Measurements from ENCODE around the gene TIMM22. TPM values are rescaled to one million over a fixed set of nuclear protein-coding genes. Genes with fewer than 3 reads are reported as not detected.

The TIMM22 gene
- total and polyA plus RNA-seq, 2 donors (not counting 3 experiments of a cell fraction or from before 2014, with no cell fraction given), result 19.0 to 19.6 TPM

GRCh38 chr17:962670-963069 is 34.3 kb upstream of the TIMM22 start:
- dilution Hi-C loops (cut with MboI; ENCODE audit: extremely low pct_ligation_motif_present, low sequenced_read_pairs), result no loop called here
- Histone ChIP-seq H3K27me3 (ENCODE audit: control insufficient read depth in 2 of 2, insufficient read depth in 2 of 2, low read length in 2 of 2) (no peaks in the 10 kb centered on the region), H3K36me3 (ENCODE audit: control insufficient read depth in 2 of 2, extremely low read depth in 1 of 2, insufficient read depth in 2 of 2, low read length in 2 of 2) (peaks cover 0 to 3% of the 10 kb centered on the region in 2 experiments), H3K4me1 (ENCODE audit: control insufficient read depth, extremely low read depth, insufficient read depth, low read length) (peaks cover 2% of the 10 kb centered on the region), H3K9ac (replicated peaks; ENCODE audit: extremely low read depth, insufficient read depth, low read length) (no peak overlapping the region), H4K20me1 (replicated peaks; ENCODE audit: control insufficient read depth, extremely low read depth, insufficient read depth, low read length) (no peaks in the 10 kb centered on the region), H3K79me2 (ENCODE audit: control insufficient read depth, insufficient read depth, low read length) (peaks cover 7% of the 10 kb centered on the region), H3K9me3 (replicated peaks; ENCODE audit: control insufficient read depth, insufficient read depth, low read length) (no peaks in the 10 kb centered on the region), H2AFZ (ENCODE audit: low read depth, low read length) (no peak overlapping the region), H3K4me3 (replicated peaks in 1 of 3; ENCODE audit: insufficient read depth in 1 of 3, low read depth in 1 of 3, low read length in 3 of 3) (no peak overlapping the region), H3K4me2 (ENCODE audit: insufficient read depth, low read length) (no peak overlapping the region), H3K9me1 (replicated peaks; ENCODE audit: control insufficient read depth, extremely low read depth, insufficient read depth, low read length) (no peaks in the 10 kb centered on the region), H3K27ac (ENCODE audit: insufficient read depth, low read depth, low read length) (no peak overlapping the region)
- TF ChIP-seq MAX (IDR thresholded peaks at IDR 0.05; ENCODE audit: insufficient read depth, insufficient read length) (no peak), EZH2 (IDR thresholded peaks at IDR 0.05; ENCODE audit: borderline replicate concordance, low read depth, low read length, severe bottlenecking) (no peak), FOS (IDR thresholded peaks at IDR 0.05; ENCODE audit: borderline replicate concordance, insufficient read depth, low read length) (no peak), GATA2 (IDR thresholded peaks at IDR 0.05; ENCODE audit: insufficient read depth, insufficient read length, low read depth, low read length) (no peak), JUN (IDR thresholded peaks at IDR 0.05; ENCODE audit: borderline replicate concordance, insufficient read depth, insufficient read length, low read depth) (no peak), POLR2A (IDR thresholded peaks at IDR 0.05; ENCODE audit: low read depth, low read length) (no peak), CTCF (IDR thresholded peaks at IDR 0.05; ENCODE audit: extremely low read depth in 1 of 2, insufficient read depth in 1 of 2, low read depth in 1 of 2, low read length in 2 of 2) (no peak), MYC (IDR thresholded peaks at IDR 0.05; ENCODE audit: low read depth, low read length) (no peak), POLR2AphosphoS5 (IDR thresholded peaks at IDR 0.05; ENCODE audit: insufficient read depth, low read depth, low read length) (no peak)
- intact Hi-C loops (cut with micrococcal nuclease), result no loop called here
- ChIA-PET CTCF (no interaction called here), POLR2A (no interaction called here)
- no peak for FAIRE-seq
- no TSS peak for BruUV-seq (replicated peaks)
- DNase-seq (ENCODE audit: low read depth, low spot score), result no peak
